ENCODE measurements around the gene PADI2.

PADI2 gene

GRCh38 chr1:17112496-17113236 lies 6.6 kb downstream of the PADI2 start:
- DNase-seq (ENCODE audit: low spot score): no peak

DNA sequence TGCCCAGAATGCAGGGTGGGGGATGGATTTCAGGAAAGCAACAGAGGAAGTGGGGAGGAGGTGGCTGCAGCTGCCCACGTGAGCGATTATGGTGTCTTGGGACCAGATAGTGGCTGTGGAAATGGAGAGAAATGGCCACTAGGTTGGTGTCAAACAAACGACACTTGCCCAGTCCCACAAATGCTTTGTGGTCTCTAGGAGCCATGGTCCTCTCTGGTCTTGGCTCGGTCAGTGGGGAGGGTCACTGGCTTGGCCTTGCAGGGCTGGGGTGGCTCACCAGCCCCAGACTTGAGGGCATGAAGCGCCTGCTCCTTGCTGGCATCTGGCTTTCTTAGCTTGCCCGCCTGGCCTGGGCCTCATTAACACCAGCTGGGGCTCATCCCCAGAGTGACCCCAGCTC lies 7.2 kb downstream of the PADI2 start:
- DNase-seq (ENCODE audit: low spot score): no peak

DNA sequence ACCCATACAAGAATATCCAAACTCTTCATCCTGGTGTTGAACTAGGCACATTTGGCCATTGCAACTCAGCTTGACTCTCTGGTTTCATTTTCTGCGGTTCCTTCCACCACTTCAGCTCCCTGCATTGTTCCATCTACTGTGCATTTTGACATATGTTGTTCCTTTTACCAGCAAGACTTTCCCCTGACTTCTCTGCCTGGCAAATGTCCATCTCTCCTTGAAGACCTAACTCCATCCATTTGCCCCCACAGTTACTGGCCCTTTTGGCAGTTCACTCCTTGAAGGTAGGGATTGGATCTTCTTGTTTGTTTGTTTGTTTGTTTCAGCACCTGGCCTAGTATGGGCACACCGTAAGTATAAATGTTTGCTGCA lies 8.7 kb downstream of the PADI2 start:
- no peak for DNase-seq (ENCODE audit: low spot score)

DNA sequence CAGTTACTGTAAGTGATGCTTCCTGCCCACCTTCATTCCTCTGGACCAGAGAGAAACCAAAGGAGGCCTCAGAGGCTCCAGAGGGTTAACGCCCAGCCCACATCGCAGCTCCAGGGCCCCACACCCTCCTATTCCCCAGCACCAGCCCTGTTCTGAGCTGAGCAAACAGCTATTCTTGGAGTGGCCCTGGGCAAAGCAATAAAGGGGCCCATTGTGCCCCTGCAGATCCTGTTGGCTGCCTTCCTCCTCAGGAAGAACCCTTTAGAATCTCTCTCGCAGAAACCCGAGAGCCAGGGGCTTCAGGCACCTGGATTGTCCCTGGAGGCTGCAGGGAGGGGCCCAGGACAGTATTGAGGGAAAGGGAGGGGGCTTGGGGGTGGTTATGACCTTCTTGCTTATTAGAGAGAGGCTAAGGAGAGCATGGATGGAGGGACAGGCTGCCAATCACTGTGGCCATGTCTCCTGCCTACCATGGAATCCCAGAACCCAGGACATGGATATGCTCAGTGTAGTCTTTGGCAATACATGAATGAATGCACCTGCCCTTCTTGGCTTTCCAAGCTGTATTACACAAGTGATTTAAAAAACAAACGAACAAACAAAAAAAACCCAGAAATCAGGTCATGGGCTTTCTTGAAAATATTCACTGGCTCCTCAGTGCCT lies 9.2 kb downstream of the PADI2 start:
- DNase-seq (ENCODE audit: low spot score): no peak

DNA sequence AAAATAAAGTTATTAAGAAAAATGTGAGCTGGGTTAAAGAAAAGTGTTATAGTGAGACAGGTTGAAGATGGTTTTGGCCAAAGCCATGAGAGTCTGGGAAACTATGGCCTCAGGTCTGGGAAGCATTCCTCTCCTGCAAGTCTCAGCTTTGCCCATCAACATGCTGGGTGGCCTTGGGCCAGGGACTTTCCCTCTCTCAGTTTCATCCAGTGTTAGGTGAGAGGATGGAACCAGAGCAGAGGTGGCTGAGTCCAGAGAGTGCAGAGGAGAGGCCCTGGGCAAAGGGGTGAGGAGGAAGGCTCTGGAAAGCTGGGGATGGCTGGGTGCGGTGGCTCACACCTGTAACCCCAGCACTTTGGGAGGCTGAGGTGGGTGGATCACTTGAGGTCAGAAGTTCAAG lies 10.5 kb downstream of the PADI2 start:
- peak; percentile 33 for DNase-seq (ENCODE audit: low spot score)

- DNase-seq (ENCODE audit: low spot score): no peak
These were observed 10.9 kb downstream of the PADI2 start for GRCh38 chr1:17108360-17108759.

GRCh38 chr1:17104782-17105181 lies 14.5 kb downstream of the PADI2 start:
- no peak for DNase-seq (ENCODE audit: low spot score)

- no peak for DNase-seq (ENCODE audit: low spot score)
These were observed 17.0 kb downstream of the PADI2 start for GRCh38 chr1:17102232-17102631.

- DNase-seq (ENCODE audit: low spot score): no peak
These were observed 18.0 kb downstream of the PADI2 start for GRCh38 chr1:17101261-17101660.

- no peak for DNase-seq (ENCODE audit: low spot score)
These were observed 19.5 kb downstream of the PADI2 start for GRCh38 chr1:17099616-17100340.

- DNase-seq (ENCODE audit: low spot score): no peak
These were observed 20.6 kb downstream of the PADI2 start for GRCh38 chr1:17098446-17099317.

GRCh38 chr1:17097787-17098186 lies 21.5 kb downstream of the PADI2 start:
- no peak for DNase-seq (ENCODE audit: low spot score)

DNA sequence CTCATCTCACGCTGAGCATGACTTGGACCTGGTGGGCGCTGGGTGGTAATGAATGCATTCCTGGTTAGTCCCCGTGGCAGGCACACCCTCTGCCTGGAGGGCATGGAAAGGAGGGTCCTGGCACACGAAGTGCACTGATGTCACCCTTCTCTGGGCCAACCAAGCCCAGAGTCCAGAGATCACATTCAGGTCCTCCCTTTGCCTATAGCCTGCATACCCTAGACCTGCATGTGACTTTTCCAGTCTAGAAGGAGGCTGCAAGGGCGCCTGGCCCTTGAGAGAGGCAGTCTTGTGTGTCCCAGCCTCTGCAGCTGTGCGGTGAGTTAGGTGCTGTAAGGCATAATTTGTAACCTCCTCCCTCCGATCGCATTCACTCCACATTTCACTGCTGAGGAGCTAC lies 22.1 kb downstream of the PADI2 start:
- no peak for DNase-seq (ENCODE audit: low spot score)

- DNase-seq (ENCODE audit: low spot score): no peak
These were observed 22.7 kb downstream of the PADI2 start for GRCh38 chr1:17096584-17096983.

- DNase-seq (ENCODE audit: low spot score): no peak
These were observed 24.1 kb downstream of the PADI2 start for GRCh38 chr1:17095141-17095540.

GRCh38 chr1:17094664-17095063 lies 24.6 kb downstream of the PADI2 start:
- no peak for DNase-seq (ENCODE audit: low spot score)

- DNase-seq (ENCODE audit: low spot score): no peak
These were observed 25.3 kb downstream of the PADI2 start for GRCh38 chr1:17093822-17094393.

- DNase-seq (ENCODE audit: low spot score): no peak
These were observed 28.0 kb downstream of the PADI2 start for GRCh38 chr1:17091252-17091651.

DNA sequence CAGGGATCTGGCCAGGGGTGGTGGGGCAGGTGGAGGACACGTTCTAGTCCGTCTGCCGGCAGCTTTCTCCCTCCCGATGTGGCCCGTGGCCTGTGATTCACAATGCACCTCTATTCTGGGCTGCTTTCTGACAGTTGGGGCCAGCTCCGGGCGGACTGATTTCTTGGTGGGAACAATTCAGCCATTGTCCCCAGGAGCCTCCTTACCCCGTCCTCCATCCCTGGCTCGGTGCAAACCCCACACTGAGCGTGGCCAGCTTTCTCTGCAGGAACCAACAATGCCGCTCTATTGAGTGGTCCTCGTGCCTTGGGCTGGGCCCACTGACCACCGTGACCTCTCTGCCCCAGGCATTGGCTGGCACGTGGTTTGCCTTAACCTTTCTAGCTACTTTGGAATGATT lies 29.7 kb downstream of the PADI2 start:
- DNase-seq (ENCODE audit: low spot score): no peak

GRCh38 chr1:17086751-17087150 lies 32.5 kb downstream of the PADI2 start:
- peak; percentile 42 for DNase-seq (ENCODE audit: low spot score)

GRCh38 chr1:17084787-17085186 lies 34.5 kb downstream of the PADI2 start:
- DNase-seq (ENCODE audit: low spot score): peak; percentile 35

GRCh38 chr1:17082761-17083160 lies 36.5 kb downstream of the PADI2 start:
- DNase-seq (ENCODE audit: low spot score): no peak

Measured in kidney tubule cell (primary cell).